Femur (tissue), 1 donor: ENCODE results near the gene PCDH20.
"Not testable (repeated sequence)": the region's sequence is repeated elsewhere in the genome, so short reads cannot be mapped to it uniquely, and the experiment has no call there.

Source experiments
- DNase-seq: peaks from one replicate; pipeline ENCODE4 v3.0.0-alpha.2; 2017

Gene PCDH20

GRCh38 chr13:61415749-61416148 is at the start of gene PCDH20:
Gene PCDH20, minus strand, starts transcription at chr13:61415849. Its CDS starts 691 bp downstream, at chr13:61415158.
- no peak for DNase-seq

- DNase-seq: no peak
These were observed 47.4 kb upstream of the PCDH20 start for GRCh38 chr13:61463024-61463423.

GRCh38 chr13:61453121-61453520 is 37.5 kb upstream of the PCDH20 start:
- no peak for DNase-seq

- DNase-seq: no peak
These were observed 16.4 kb upstream of the PCDH20 start for GRCh38 chr13:61432029-61432428.

- DNase-seq: no peak
These were observed 8.3 kb upstream of the PCDH20 start for GRCh38 chr13:61423915-61424314.

GRCh38 chr13:61417086-61417570 is 1.5 kb upstream of the PCDH20 start:
- no peak for DNase-seq

- DNase-seq: peak; percentile 68
These were observed 459 bp downstream of the PCDH20 start for GRCh38 chr13:61415058-61415721.

GRCh38 chr13:61414686-61415057 is 977 bp downstream of the PCDH20 start:
- no peak for DNase-seq

GRCh38 chr13:61413572-61414535 is 1.8 kb downstream of the PCDH20 start:
- no peak for DNase-seq

- no peak for DNase-seq
These were observed 4.9 kb downstream of the PCDH20 start for GRCh38 chr13:61410669-61411297.

GRCh38 chr13:61410266-61410665 is 5.4 kb downstream of the PCDH20 start:
- DNase-seq: no peak

- DNase-seq: no peak
These were observed 7.1 kb downstream of the PCDH20 start for GRCh38 chr13:61408571-61408970.

- DNase-seq: no peak
These were observed 9.4 kb downstream of the PCDH20 start for GRCh38 chr13:61406275-61406674.

- DNase-seq: no peak
These were observed 19.5 kb downstream of the PCDH20 start for GRCh38 chr13:61396121-61396520.

GRCh38 chr13:61391426-61391825 is 24.2 kb downstream of the PCDH20 start:
- no peak for DNase-seq

GRCh38 chr13:61387694-61388093 is 28.0 kb downstream of the PCDH20 start:
- no peak for DNase-seq

- no peak for DNase-seq
These were observed 32.5 kb downstream of the PCDH20 start for GRCh38 chr13:61383111-61383510.

GRCh38 chr13:61370520-61370919 is 45.1 kb downstream of the PCDH20 start:
- no peak for DNase-seq

- DNase-seq: not testable (repeated sequence)
These were observed 51.0 kb downstream of the PCDH20 start for GRCh38 chr13:61364690-61365089.

- no peak for DNase-seq
These were observed 53.1 kb downstream of the PCDH20 start for GRCh38 chr13:61362522-61362921.
